PC-9 (cell line): ENCODE data around the gene NCK2. TPM values are rescaled to one million over a fixed set of nuclear protein-coding genes. Genes with fewer than 3 reads are reported as not detected.

Experiments used
- BruUV-seq: library from RNA; stranded (reverse); fragments of 400-500 nt; replicated peaks from 2 replicates; lab custom pipeline; 2021; lab: Mats Ljungman, UMichigan
- CTCF ChIA-PET: fragments of 300-600 bp; sonication (Branson Sonifier 250); formaldehyde crosslinking; loops from one replicate; lab custom pipeline; 2022; ENCODE audit warnings: antibody characterized with exemption; lab: Charles Lee
- POLR2A ChIA-PET: fragments of 300-600 bp; sonication (Branson Sonifier 250); formaldehyde crosslinking; loops from one replicate; lab custom pipeline; 2022; ENCODE audit warnings: antibody characterized with exemption; ENCODE audit not compliant: unreplicated experiment; lab: Charles Lee
- DNase-seq, 2 experiments: peaks; one replicate each; pipeline versions ENCODE4 v3.0.0 to v3.0.0-alpha.2; 2015 to 2022; ENCODE audit warnings: mixed read lengths in 1 of 2
- H2AFZ ChIP-seq: fragments of 200-600 bp; sonication (generic); 2 replicates; pipeline ENCODE4 v1.8.1; 2017; ENCODE audit warnings: antibody characterized with exemption
- H3F3A ChIP-seq: fragments of 200-600 bp; sonication (generic); 2 replicates; pipeline ENCODE4 v1.8.1; 2017; ENCODE audit warnings: antibody characterized with exemption, mild to moderate bottlenecking, low read depth; ENCODE audit not compliant: insufficient read depth
- H3K27ac ChIP-seq: fragments of 200-600 bp; sonication (generic); 2 replicates; pipeline ENCODE4 v1.6.1; 2016; ENCODE audit warnings: mixed run types
- H3K27me3 ChIP-seq: fragments of 200-600 bp; sonication (generic); 2 replicates; pipeline ENCODE4 v1.6.1; 2016; ENCODE audit warnings: low read depth, mixed run types; ENCODE audit not compliant: insufficient read depth
- H3K36me3 ChIP-seq: fragments of 200-600 bp; sonication (generic); 2 replicates; pipeline ENCODE4 v1.6.1; 2016; ENCODE audit warnings: low read depth, mixed run types
- H3K4me1 ChIP-seq: fragments of 200-600 bp; sonication (generic); replicated peaks from 2 replicates; pipeline ENCODE4 v1.6.1; 2016; ENCODE audit warnings: mixed run types; ENCODE audit not compliant: insufficient read depth
- H3K4me2 ChIP-seq: fragments of 200-600 bp; sonication (generic); 2 replicates; pipeline ENCODE4 v1.6.1; 2017; ENCODE audit warnings: mixed run types
- H3K4me3 ChIP-seq: fragments of 200-600 bp; sonication (generic); 2 replicates; pipeline ENCODE4 v1.6.1; 2016; ENCODE audit warnings: mixed run types
- H3K79me2 ChIP-seq: fragments of 200-600 bp; sonication (generic); 2 replicates; pipeline ENCODE4 v1.6.1; 2017; ENCODE audit warnings: low read depth, mixed run types
- H3K9me2 ChIP-seq: fragments of 200-600 bp; sonication (generic); 2 replicates; pipeline ENCODE4 v1.8.1; 2017; ENCODE audit warnings: mild to moderate bottlenecking; ENCODE audit not compliant: insufficient read depth
- H3K9me3 ChIP-seq: fragments of 200-600 bp; sonication (generic); 2 replicates; pipeline ENCODE4 v1.8.1; 2016; ENCODE audit warnings: low read depth; ENCODE audit not compliant: insufficient read depth
- H4K20me1 ChIP-seq: fragments of 200-600 bp; sonication (generic); 2 replicates; pipeline ENCODE4 v1.8.1; 2017; ENCODE audit not compliant: insufficient read depth
- CTCF ChIP-seq: fragments of 200-600 bp; sonication (generic); conservative IDR thresholded peaks from 2 replicates; pipeline ENCODE4 v1.6.1; 2017; ENCODE audit warnings: mixed run types, antibody characterized with exemption, mild to moderate bottlenecking, moderate library complexity
- EZH2 ChIP-seq: fragments of 200-600 bp; sonication (generic); IDR thresholded peaks from 2 replicates; pipeline ENCODE4 v1.8.0; 2017; ENCODE audit warnings: antibody characterized with exemption, low read depth
- intact Hi-C: fragments of 100-400 bp; cut with micrococcal nuclease; formaldehyde crosslinking; loops from one replicate; pipeline ENCODE4 v1.10.0; 2022; ENCODE audit not compliant: unreplicated experiment
- total RNA-seq: library from RNA; stranded (reverse); gene quantifications from 2 replicates; pipeline ENCODE4 v1.2.3, GENCODE V29; 2021

The NCK2 gene
- total RNA-seq, 1 experiment from 2014 or later: 26.0 TPM

GRCh38 chr2:105882341-105882740 lies 137.6 kb downstream of the NCK2 start:
- CTCF ChIA-PET: no interaction called here
- H3K9me2 ChIP-seq: no peaks in the 10 kb centered on the region
- H3K36me3 ChIP-seq: no peaks in the 10 kb centered on the region
- TF ChIP-seq EZH2 (no peak), CTCF (no peak)
- POLR2A ChIA-PET: no interaction called here
- no peak overlapping the region for H3K4me2 ChIP-seq
- no peak overlapping the region for H3K4me3 ChIP-seq
- no peaks in the 10 kb centered on the region for H3K79me2 ChIP-seq
- no peaks in the 10 kb centered on the region for H3K4me1 ChIP-seq
- no peaks in the 10 kb centered on the region for H3K27me3 ChIP-seq
- no peak overlapping the region for H3K27ac ChIP-seq
- intact Hi-C loops: no loop called here
- no peak for DNase-seq
- no peaks in the 10 kb centered on the region for H4K20me1 ChIP-seq
- no peak overlapping the region for H2AFZ ChIP-seq
- no peaks in the 10 kb centered on the region for H3K9me3 ChIP-seq
- no peaks in the 10 kb centered on the region for H3F3A ChIP-seq
- BruUV-seq: no TSS peak

GRCh38 chr2:105882920-105883435 lies 138.3 kb downstream of the NCK2 start:
- ChIA-PET POLR2A (no interaction called here), CTCF (no interaction called here)
- H4K20me1 ChIP-seq: no peaks in the 10 kb centered on the region
- H3K4me2 ChIP-seq: no peak overlapping the region
- H3K27ac ChIP-seq: no peak overlapping the region
- H2AFZ ChIP-seq: no peak overlapping the region
- no peak for DNase-seq
- H3K79me2 ChIP-seq: no peaks in the 10 kb centered on the region
- H3K9me3 ChIP-seq: no peaks in the 10 kb centered on the region
- H3K4me3 ChIP-seq: no peak overlapping the region
- no peak for TF ChIP-seq EZH2
- no peak for TF ChIP-seq CTCF
- no peaks in the 10 kb centered on the region for H3K4me1 ChIP-seq
- no peaks in the 10 kb centered on the region for H3K36me3 ChIP-seq
- H3F3A ChIP-seq: no peaks in the 10 kb centered on the region
- H3K9me2 ChIP-seq: no peaks in the 10 kb centered on the region
- no peaks in the 10 kb centered on the region for H3K27me3 ChIP-seq
- intact Hi-C loops: no loop called here
- BruUV-seq: no TSS peak

- H3K27ac ChIP-seq: no peak overlapping the region
- no TSS peak for BruUV-seq
- no peak overlapping the region for H3K4me3 ChIP-seq
- no peaks in the 10 kb centered on the region for H3K9me2 ChIP-seq
- H3K36me3 ChIP-seq: no peaks in the 10 kb centered on the region
- H2AFZ ChIP-seq: no peak overlapping the region
- no peaks in the 10 kb centered on the region for H4K20me1 ChIP-seq
- H3K4me1 ChIP-seq: no peaks in the 10 kb centered on the region
- H3K27me3 ChIP-seq: no peaks in the 10 kb centered on the region
- no peak overlapping the region for H3K4me2 ChIP-seq
- H3K79me2 ChIP-seq: no peaks in the 10 kb centered on the region
- no peak for DNase-seq
- ChIA-PET CTCF (no interaction called here), POLR2A (no interaction called here)
- intact Hi-C loops: no loop called here
- TF ChIP-seq EZH2 (no peak), CTCF (no peak)
- H3F3A ChIP-seq: no peaks in the 10 kb centered on the region
- no peaks in the 10 kb centered on the region for H3K9me3 ChIP-seq
These were observed 139.4 kb downstream of the NCK2 start for GRCh38 chr2:105883911-105884694.
